HT-29 (cell line): ENCODE results near the gene CPNE9. TPM values are rescaled to one million over a fixed set of nuclear protein-coding genes. Genes with fewer than 3 reads are reported as not detected.
"Not testable (repeated sequence)": the region's sequence is repeated elsewhere in the genome, so short reads cannot be mapped to it uniquely, and the experiment has no call there.

Experiments
- DNase-seq: peaks from one replicate; pipeline ENCODE4 v3.0.0-alpha.2; 2015; ENCODE audit warnings: low spot score
- total RNA-seq: library from RNA; depleted of rRNA; stranded (reverse); fragments of >200 nt; shearing (Covaris generic); gene quantifications from 2 replicates; pipeline ENCODE4 v1.2.3, GENCODE V29; 2014

The CPNE9 gene
- total RNA-seq, 1 experiment from 2014 or later = 0.36 TPM

DNA sequence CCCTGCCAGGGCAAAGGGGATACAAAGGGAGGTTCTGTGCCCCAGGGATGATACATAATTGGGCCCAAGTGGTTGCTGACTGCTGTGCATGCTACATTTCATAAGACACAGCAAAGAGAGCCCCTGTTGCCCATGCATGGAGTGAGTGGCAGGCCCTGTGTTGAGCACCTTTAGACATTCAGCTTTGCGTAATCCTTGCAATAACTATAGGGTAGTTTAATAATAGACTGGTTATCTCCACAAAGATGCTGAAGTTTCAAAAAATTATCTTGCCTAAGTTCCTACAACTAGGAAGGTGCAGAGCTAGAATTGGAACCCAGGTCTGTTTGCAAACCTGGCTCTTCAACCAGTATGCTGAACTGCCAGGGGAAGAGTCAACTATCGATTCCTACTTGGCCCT, 44.4 kb downstream of the CPNE9 start:
- no peak for DNase-seq

DNA sequence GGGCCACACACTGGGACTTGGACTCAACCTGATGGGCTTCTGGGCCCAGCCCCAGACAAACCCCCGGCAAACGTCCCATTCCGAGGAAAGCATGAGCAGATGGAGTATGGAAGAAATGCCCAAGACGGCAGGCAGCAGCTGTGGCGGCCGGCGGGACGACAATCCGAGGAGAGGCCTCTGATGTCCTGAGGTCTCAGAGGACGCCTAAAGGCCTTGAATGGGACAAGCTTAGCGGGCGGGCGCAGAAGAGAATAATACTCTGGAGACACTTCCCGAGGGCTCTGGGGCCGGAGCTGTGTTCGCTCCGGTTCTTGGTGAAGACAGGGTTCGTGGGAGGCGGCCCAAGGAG, 45.6 kb downstream of the CPNE9 start:
- no peak for DNase-seq

DNA sequence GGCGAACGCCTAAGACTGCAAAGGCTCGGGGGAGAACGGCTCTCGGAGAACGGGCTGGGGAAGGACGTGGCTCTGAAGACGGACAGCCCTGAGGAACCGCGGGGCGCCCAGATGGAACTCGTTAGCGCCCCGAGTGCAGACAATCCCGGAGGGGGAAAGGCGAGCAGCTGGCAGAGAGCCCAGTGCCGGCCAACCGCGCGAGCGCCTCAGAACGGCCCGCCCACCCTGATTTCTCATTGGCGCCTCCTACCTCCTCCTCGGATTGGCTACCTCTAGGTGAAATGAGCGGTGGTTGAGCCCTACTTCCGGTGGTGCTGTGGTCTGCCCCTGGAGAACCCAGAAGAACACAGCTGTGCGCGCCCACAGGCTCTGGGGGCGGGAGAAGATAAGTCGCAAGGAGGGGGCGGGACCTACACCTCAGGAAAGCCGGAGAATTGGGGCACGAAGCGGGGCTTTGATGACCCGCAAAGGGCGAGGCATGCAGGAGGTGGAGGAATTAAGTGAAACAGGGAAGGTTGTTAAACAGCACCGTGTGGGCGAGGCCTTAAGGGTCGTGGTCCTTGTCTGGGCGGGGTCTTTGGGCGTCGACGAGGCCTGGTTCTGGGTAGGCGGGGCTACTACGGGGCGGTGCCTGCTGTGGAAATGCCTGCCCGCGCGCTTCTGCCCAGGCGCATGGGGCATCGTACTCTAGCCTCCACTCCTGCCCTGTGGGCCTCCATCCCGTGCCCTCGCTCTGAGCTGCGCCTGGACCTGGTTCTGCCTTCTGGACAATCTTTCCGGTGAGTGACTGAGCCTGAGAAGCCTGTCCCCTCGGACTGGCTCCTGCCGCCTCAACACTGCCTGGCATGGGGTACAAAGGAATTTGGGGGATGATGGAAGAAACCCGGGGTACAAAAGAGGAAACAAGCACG, 46.3 kb downstream of the CPNE9 start, which contains the start of gene OGG1:
TSS of gene OGG1 (plus strand) at position 308 of the 911 bp plus-strand sequence. CDS start at position 643, 335 bp downstream.
- peak; percentile 96 for DNase-seq

DNA sequence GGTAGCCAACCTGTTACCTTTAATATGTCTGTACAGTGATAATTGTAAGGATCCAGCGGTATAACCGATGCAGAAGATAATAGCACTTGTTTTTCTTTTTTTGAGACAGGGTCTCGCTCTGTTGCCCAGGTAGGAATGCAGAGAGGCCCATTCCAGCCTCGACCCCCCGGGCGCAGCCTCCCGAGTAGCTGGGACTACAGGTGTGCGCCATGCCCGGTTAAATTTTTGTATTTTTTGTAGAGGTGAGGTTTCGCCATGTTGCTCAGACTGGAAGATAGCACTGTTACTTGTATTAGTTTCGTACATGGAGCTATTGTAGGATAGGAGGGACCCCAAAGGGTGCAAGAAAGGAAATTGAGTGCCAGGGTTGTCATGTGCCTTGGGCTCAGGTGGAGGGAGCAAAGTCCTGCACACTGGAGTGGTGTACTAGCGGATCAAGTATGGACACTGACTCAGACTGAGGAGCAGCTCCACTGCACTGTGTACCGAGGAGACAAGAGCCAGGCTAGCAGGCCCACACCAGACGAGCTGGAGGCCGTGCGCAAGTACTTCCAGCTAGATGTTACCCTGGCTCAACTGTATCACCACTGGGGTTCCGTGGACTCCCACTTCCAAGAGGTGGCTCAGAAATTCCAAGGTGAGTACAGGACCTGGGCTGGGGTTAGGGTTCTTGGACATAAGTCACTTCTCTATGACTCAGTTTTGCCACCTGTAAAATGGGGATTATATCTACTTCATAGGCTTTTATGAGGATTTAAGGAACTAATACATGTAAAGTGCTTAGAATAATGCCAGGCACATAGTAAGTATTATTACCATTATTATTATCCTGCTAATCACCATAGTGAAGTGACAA, 47.2 kb downstream of the CPNE9 start:
- DNase-seq = peak; percentile 15

DNA sequence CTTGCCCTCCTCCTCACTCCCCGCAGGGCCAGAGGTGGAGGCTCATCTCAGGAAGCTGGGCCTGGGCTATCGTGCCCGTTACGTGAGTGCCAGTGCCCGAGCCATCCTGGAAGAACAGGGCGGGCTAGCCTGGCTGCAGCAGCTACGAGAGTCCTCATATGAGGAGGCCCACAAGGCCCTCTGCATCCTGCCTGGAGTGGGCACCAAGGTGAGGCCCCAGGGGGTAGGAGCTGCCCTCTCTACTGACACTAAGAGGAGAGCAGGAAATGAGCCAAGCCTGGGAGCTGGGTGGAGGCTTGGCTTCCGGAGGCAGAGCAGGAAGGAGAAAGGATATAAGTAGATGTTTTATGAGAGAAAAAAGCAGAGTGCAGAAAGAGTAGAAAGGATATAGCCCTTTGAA, 51.0 kb downstream of the CPNE9 start:
- no peak for DNase-seq

DNA sequence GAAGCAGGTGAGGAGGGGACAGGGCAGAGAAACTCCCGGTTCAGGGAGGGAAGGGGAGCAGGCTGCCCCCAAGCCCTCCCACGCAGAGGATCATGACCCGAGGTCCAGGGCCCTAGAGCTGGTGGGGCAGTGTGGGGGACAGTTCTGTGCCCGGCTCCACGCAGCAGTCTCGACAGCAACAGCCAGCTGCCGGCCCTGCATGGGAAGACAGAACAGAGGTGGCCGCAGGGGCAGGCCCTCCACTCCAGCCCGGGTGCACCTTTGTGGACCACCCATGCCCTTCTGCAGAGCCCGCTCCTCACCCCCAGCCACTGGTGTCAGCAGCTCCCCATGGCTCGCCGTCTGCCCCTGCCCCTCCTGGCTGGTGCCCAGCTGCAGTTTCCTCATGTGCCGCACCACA, 53.8 kb downstream of the CPNE9 start:
- no peak for DNase-seq

DNA sequence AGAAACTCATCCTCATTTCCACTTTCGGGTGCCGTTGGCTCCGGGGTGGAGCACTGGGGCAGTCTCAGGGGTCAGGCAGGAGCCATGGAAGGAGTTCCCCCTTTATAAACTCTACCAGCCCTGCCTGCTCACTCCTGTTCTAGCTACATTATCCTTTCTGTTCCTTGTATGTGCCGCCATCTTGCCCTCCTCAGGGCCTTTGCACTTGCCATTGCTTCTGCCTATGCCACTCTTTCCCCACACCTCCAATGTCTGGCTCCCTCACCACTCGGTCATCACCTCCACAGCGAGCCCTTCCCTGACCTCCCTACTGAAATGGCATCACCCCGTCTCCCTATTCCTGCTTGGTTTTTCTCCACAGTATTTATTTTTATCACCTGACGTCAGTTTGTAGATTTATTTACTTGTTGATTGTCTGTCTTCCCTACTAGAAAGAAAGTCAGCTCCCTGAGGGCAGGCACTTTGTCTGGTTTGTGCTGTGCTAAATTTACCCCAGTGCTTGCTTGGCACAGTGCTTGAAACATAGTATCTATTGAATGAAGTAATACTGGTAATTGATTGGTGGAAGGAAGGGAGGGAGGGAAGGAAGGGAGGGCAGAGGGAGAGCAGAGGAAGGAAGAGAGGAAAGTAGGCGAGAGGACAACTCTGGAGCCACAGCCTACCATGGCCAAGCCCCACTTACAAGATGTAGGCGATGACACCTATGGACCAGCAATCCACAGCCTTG, 57.3 kb downstream of the CPNE9 start:
- no peak for DNase-seq

DNA sequence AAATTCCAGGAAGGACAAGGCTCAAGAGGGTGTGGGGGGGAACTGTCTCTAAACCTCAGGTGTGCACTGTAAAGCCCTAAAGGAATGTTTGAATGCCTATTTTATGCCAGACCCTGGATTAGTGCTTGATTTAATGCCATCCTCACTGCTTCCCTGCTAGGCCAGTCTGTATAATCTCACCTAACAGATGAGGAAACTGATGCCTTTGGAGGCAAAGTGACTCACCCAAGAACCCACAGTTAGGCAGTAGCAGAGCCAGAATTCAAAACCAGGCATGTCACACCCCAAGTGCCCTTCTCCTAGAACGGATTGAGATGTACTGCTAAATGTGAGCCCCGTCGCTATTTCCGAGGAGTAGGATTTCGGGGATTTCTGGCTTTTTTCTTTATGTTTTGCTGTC, 58.3 kb downstream of the CPNE9 start:
- no peak for DNase-seq

DNA sequence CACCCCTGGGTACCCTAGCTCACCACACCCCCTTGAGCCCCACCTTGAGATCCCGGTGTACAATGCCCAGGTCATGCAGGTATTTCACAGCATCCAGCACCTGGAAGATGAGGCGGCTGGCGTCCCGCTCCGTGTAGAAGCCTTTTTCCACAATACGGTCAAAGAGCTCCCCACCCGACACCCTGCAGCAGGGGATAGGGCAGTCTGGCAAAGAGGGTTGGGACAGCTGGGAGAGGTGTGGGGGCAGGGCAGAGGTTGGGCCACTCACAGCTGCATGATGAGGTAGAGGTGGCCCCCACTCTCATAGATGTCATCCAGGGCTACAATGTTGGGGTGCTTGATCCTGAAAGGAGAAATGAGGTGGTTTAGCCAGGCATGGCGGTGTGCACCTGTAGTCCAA, 59.2 kb downstream of the CPNE9 start:
- DNase-seq = no peak

DNA sequence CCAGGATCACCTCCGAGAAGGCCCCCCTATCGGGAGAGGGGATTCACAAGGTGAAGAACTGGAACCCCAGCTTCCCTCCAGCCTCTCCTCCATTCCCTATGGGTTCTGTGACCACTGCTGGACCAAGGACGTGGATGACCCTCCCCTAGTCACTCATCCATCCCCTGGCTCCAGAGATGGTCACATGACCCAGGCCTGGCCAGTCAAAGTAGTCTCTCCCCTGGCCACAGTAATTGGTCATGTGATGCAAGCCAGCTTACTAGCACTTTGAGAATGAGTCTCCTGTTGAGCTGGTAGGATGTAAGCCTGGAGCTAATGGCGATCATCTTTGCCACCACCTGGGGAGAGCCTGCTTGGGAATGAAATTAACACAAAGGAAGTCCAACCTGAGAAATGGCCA, 62.2 kb downstream of the CPNE9 start:
- DNase-seq = no peak

DNA sequence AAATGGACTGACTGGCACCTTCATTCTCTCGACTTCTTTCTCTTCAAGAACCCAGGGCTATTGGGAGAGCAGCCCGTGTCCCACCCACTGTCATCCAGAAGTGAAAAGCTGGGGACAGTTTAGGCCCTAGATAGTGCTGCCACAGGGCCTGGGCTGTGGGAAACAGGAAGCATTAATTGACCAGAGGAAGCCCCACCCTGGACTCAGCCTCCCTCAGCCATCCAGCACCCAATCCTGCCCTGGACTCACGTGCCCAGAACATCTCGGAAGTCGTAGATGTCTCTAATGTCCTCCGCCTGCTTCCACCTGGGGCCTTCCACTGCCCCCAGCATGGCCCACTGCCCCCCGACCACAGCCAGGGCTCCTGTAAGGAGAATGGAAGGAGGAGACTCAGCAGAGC, 63.8 kb downstream of the CPNE9 start:
- DNase-seq = no peak

DNA sequence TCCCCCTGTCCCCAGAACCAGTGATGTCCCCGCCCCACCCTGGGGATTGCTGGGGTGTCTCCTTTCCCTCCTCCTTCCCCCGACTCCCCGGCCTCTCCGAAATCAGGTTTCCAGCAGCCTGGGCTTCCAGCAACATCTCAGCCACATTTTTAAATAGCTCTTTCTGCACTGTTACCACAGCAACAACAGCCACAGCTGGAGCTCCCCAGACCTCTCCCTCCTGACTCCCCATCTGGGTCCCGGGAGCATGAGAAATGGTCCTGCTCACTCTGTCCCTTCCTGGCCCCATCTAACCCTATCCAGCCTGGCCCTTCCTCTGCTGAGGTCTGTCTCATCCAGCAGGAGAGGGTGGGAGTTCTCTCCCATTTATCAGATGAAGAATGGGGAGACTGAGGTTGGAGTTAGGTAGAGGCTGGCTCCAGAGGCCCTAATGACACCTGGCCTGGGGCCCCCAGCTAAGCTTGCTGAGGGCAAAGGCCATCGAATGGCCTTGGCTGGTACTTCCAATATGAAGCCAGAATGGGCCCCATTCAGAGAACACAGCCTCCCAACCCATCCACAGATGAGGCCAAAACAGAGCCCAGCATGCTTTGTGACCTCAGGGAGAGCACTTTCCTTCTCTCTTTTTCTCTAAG, 64.6 kb downstream of the CPNE9 start:
- no peak for DNase-seq

DNA sequence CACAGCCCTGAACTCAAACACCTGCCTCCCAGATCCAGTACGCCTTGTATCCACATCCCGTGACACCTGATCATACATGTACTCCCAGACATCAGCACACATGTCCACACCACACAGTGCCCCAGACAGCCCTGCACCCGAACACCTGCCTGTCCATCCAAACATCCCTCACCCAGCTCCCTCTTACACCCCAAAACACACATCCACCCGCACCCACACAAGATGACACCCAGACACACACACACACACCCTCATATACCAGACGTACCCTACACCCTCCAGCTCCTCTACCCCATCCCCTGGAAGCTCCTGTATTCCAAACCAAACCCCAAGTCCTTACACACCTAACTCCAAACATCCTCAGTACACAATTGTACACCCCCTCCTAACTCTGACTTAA, 65.4 kb downstream of the CPNE9 start:
- DNase-seq = no peak

DNA sequence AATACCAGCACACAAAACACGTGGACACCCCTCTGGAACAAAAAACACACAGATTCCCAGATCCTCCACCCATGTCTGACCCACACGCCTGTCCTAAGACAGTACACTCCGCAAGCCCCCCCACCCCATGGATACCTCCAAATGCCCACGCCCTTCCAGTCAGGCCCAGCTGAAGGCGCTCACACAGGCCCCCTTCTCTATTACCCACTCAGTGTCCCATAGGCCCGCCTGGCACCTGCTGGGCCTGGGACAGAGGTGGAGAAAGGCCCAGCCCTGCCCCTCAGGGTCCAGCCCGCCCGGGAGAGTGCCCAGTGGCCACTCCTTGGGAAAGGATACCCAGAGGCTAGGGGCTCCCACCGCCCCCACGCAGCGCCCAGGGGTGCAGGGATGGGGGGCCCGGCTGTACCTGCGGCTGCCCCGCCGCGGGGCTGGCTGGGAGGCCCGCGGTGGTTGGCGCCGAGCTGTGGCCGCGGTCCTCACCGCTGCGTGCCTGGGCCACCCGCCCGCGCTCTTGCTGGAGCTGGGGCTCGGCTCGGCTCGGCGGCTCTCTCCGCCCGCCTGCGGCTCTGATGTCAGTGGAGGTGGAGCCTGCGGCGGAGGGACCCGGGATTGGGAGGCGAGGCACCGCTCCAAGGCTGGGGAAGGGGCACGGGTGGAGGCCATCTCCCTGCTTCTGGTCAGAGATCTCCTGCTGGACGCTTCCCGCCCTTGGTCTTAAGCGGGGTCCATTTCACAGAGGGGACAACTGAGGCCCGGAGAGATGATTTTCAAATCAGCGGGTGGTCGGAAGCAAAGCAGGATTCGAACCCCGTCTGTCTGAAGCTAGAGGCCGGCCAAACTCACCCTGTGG, 66.0 kb downstream of the CPNE9 start, which contains the start of gene CAMK1:
TSS of gene CAMK1 (minus strand) at position 522 of the 850 bp plus-strand sequence. CDS start 2,198 bp downstream, outside the sequence.
- no peak for DNase-seq

DNA sequence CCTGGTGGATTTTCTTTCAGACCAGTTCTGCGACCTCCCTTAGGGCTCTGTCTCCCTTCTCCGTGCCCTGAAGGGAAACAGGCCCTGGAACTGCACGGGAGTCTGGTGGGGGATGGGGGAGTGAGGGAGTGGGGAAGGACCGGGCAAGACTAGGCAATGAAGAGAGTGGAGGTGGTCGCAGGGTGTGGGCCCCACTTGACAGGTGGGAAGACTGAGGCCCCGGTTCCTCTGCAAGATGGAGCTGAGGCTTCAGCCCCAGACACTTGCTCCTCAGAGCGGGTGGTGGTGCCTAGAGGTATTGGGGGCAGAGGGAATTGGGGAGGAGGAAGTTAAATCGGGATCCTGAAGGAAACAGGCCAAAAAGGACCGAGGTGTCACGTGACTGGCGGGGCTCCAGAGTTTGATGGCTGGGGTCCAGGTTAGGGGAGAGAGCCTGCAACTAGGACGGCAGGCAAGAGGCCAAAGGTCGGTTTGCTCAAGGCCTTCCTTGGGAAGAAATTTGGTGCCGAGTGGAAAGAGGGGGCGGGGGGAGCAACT, 66.7 kb downstream of the CPNE9 start:
- no peak for DNase-seq

DNA sequence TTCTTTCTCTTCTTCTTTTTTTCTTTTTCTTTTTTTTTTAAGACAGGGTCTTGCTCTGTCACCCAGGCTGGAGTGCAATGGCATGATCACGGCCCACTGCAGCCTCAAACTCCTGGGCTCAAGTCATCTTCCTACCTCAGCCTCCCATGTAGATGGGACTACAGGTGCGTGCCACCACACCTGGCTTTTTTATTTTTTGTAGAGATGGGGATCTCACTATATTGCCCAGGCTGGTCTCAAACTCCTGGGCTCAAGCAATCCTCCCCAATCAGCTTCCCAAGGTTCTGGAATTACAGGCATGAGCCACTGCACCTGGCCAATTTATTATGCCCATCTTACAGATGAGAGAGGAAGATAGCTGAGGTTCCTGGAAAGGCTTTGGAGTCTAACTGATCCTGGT, 67.4 kb downstream of the CPNE9 start:
- not testable (repeated sequence) for DNase-seq

DNA sequence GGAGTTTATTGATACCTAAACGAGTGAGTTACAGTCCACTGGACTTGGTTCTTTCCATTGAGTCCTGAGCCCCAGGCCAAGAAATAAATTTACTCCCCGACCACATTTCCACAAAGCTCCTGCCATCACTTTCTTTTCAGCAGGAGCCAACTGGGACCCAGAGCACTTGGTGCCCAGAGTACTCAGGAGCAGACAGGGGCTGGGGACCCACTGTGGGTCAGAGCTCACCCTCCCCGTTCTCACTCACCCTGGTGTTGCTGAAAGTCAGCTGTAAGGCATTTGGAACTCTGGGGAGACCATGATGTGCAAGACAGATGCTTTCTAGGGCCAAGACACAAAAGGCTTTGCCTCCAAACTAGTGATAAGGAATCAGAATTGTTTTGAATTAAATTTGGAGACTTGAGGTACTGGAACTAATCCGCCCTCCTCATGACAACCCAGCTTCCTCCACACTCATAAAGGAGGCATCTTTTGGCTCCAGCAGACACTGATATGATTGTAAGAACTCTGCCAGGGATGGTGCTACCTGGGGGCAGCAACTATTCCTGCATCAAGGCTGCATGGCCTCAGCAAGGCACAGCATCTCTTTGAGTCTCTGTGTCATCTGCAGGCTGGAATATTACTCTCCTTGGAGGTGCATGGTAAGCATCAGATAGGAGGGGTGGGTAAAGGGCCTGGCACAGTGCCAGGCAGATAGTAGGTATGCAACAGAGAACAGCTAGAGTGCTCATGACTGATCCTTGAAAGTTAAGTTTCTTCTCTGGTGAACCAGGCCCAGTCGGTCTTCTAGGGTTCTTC, 73.5 kb downstream of the CPNE9 start:
- no peak for DNase-seq

DNA sequence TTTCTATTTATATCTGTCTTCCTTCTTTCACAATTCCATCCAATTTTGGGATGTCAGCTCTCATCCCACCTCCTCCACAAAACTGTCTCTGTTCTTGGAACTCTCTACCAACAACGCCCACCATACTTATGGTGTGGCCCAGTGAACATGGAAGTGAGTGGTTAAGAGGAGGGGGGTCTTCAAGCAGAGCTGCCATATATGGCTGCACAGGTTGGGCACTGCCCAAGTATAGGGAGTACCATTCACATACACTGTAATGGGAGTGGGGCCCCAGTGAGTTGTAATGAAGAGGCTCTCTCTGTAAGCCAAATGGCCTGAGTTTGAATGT, 74.0 kb downstream of the CPNE9 start:
- no peak for DNase-seq
